Brain pericyte (primary cell): ENCODE data around the gene TESPA1.
"Not testable (repeated sequence)": the region's sequence is repeated elsewhere in the genome, so short reads cannot be mapped to it uniquely, and the experiment has no call there.

Experiments used
- DNase-seq: peaks from one replicate; pipeline ENCODE4 v3.0.0-alpha.2; 2012; ENCODE audit warnings: low read depth, low spot score

TESPA1 gene

GRCh38 chr12:54948171-54948570 lies 36.4 kb downstream of the TESPA1 start:
- DNase-seq, result no peak

GRCh38 chr12:54945082-54945481 lies 39.5 kb downstream of the TESPA1 start:
- no peak for DNase-seq

- DNase-seq, result not testable (repeated sequence)
Observed at GRCh38 chr12:54943292-54943691, 41.3 kb downstream of the TESPA1 start.

GRCh38 chr12:54941659-54942058 lies 42.9 kb downstream of the TESPA1 start:
- DNase-seq, result no peak

GRCh38 chr12:54940727-54941315 lies 43.7 kb downstream of the TESPA1 start:
- DNase-seq, result no peak

GRCh38 chr12:54937929-54938328 lies 46.6 kb downstream of the TESPA1 start:
- DNase-seq, result no peak

- no peak for DNase-seq
Observed at GRCh38 chr12:54937376-54937775, 47.2 kb downstream of the TESPA1 start.

GRCh38 chr12:54936736-54937135 lies 47.8 kb downstream of the TESPA1 start:
- no peak for DNase-seq

- no peak for DNase-seq
Observed at GRCh38 chr12:54935235-54935951, 49.2 kb downstream of the TESPA1 start.

GRCh38 chr12:54934419-54934818 lies 50.1 kb downstream of the TESPA1 start:
- no peak for DNase-seq

- no peak for DNase-seq
Observed at GRCh38 chr12:54933376-54933775, 51.2 kb downstream of the TESPA1 start.

GRCh38 chr12:54932691-54933090 lies 51.9 kb downstream of the TESPA1 start:
- DNase-seq, result no peak

GRCh38 chr12:54932038-54932437 lies 52.5 kb downstream of the TESPA1 start:
- no peak for DNase-seq

- no peak for DNase-seq
Observed at GRCh38 chr12:54929998-54930397, 54.6 kb downstream of the TESPA1 start.

GRCh38 chr12:54926246-54926645 lies 58.3 kb downstream of the TESPA1 start:
- DNase-seq, result no peak

GRCh38 chr12:54924972-54925707 lies 59.4 kb downstream of the TESPA1 start:
- DNase-seq, result no peak

GRCh38 chr12:54917001-54917488 lies 67.5 kb downstream of the TESPA1 start:
- no peak for DNase-seq
